Spinal cord (tissue), 10 donors: Measurements from ENCODE around the gene EFCC1. TPM values are rescaled to one million over a fixed set of nuclear protein-coding genes. Genes with fewer than 3 reads are reported as not detected.

Experiments used
- DNase-seq, 6 donors: peaks; one replicate each; pipeline versions ENCODE4 v3.0.0 to v3.0.0-alpha.2; 2013 to 2015; ENCODE audit warnings: low spot score in 6 of 6, low read depth in 4 of 6
- H3K27ac ChIP-seq: one replicate; pipeline ENCODE4 v1.5.1; 2013; ENCODE audit warnings: low read depth, low read length, control low read depth
- H3K27me3 ChIP-seq: one replicate; pipeline ENCODE4 v1.6.1; 2013; ENCODE audit warnings: low read length; ENCODE audit not compliant: control insufficient read depth, insufficient read depth
- H3K36me3 ChIP-seq: one replicate; pipeline ENCODE4 v1.6.1; 2013; ENCODE audit warnings: low read length; ENCODE audit not compliant: control insufficient read depth, insufficient read depth
- H3K4me1 ChIP-seq: one replicate; pipeline ENCODE4 v1.6.1; 2013; ENCODE audit warnings: low read length; ENCODE audit not compliant: control insufficient read depth, insufficient read depth
- H3K4me3 ChIP-seq: one replicate; pipeline ENCODE4 v1.5.1; 2013; ENCODE audit warnings: low read depth, low read length, control low read depth
- H3K9me3 ChIP-seq: one replicate; pipeline ENCODE4 v1.6.1; 2013; ENCODE audit warnings: low read length; ENCODE audit not compliant: control insufficient read depth, insufficient read depth
- WGBS: methylation state at CpG from one replicate; pipeline ENCODE4 v1.1.5; 2013; ENCODE audit warnings: missing lambda C conversion rate; ENCODE audit not compliant: insufficient coverage; 5-methylcytosine and 5-hydroxymethylcytosine counted together
- polyA plus RNA-seq, 2 donors: library from polyadenylated mRNA; unstranded; fragments of 120-200 nt; gene quantifications; one replicate each; pipeline ENCODE4 v1.2.1, GENCODE V29; 2013; ENCODE audit not compliant: insufficient read length in 2 of 2
- total RNA-seq, 2 donors: library from RNA; depleted of rRNA in 1 of 2; stranded (reverse); fragments of 120-200 nt in 1 of 2; fragments of >200 nt in 1 of 2; gene quantifications; one replicate each; pipeline versions ENCODE4 v1.2.3 to v1.2.4, GENCODE V29; 2013 to 2014
- donor health status: healthy.

The EFCC1 gene
- total and polyA plus RNA-seq, 4 donors, result 0.89 to 5.2 (median 3.0) TPM

DNA sequence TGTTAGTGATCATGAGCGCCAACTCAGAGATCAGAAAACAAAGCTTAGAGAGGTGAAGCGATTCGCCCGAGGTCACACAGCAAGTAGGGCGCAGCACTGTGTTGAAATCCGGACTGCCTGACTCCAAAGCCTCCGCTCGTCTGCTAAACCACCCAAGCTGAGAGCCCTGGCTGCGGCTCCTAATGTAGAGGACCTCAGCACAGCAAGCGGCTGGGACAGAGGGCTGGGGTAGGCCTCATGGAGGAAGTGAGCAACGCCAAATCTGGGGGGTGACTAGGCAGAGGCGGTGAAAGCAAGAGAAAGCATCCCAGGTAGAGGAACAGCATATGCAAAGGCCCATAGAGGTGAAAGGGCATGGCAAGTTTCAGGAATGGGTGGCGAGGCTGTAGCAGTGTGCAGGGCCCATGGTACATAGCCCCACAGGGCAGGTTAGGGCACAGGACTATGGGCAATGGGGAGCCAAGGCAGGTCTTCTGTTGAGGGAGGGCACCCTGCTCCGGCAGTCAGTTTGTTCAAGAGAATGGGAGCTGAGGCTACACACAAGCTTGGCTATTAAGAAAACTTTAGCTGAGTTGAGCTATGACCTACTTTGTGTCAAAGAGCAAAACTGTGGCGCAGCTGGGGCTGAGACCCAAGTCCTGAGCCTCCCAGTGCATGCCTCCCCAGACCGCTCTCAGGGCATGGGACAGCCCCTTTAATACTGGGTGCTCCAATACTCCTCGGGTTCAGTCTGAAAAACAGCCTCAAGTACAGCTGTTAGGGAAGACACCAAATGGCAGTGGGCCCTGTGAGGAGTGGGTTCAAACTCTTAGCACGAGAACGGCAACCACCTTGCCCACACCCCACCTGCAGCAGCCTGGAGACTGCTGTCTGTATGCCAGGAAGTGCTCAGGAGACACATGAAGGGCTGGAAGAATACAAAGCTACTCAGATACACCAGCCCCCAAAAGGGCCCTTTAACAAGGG is 6.2 kb upstream of the EFCC1 start:
- WGBS, result 79% methylated on average over 18 of the region's 19 CpGs
- H3K4me1 ChIP-seq, result peaks cover 27% of the 10 kb centered on the region
- H3K4me3 ChIP-seq, result peak overlapping the region; percentile 48
- DNase-seq, result no peak
- H3K9me3 ChIP-seq, result no peaks in the 10 kb centered on the region
- H3K36me3 ChIP-seq, result no peaks in the 10 kb centered on the region
- H3K27me3 ChIP-seq, result peaks cover 4% of the 10 kb centered on the region
- no peak overlapping the region for H3K27ac ChIP-seq

DNA sequence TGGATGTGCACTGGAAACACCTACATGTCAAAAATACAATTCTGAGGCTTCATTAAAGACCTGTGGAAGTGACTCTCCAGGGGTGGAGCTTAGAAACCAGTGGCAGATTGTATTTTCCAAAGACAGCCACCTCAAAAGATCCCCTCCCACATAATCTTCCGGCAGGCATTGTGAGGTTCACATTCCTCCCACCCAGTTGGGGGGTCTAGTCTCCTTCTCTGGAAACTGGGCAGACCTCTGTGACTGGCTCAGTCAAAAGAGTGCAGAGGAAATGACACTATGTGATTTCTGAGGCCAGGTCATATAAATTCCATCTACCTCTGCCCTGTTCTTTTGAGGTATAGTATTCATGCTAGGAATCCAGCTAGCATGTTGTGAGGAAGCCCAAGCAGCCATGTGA is 5.4 kb upstream of the EFCC1 start:
- no peaks in the 10 kb centered on the region for H3K36me3 ChIP-seq
- H3K9me3 ChIP-seq, result no peaks in the 10 kb centered on the region
- WGBS, result no CpG with 5 or more reads among the region's 1 CpG
- H3K4me1 ChIP-seq, result peaks cover 32% of the 10 kb centered on the region
- no peak for DNase-seq
- H3K27me3 ChIP-seq, result peaks cover 12% of the 10 kb centered on the region
- no peak overlapping the region for H3K4me3 ChIP-seq
- H3K27ac ChIP-seq, result no peak overlapping the region

DNA sequence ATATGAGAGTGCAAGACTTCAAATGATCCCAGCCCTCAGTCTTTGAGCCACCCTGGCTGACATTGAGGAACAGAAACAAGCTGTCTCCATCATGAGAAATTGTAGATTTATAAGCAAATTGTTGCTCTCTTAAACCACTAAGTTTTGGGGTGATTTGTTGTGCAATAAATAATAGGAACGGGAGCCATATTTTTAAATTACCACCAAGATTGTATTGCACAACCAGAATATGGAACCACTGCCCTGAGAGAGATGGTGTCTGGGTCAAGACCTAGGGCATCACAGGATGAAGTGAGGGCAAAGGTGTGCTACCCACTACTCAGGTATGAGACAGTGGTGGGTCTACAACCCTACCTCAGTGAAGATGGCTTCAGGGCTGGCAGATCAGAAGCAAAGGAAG is 4.9 kb upstream of the EFCC1 start:
- Histone ChIP-seq H3K27me3 (peaks cover 17% of the 10 kb centered on the region), H3K27ac (no peak overlapping the region)

DNA sequence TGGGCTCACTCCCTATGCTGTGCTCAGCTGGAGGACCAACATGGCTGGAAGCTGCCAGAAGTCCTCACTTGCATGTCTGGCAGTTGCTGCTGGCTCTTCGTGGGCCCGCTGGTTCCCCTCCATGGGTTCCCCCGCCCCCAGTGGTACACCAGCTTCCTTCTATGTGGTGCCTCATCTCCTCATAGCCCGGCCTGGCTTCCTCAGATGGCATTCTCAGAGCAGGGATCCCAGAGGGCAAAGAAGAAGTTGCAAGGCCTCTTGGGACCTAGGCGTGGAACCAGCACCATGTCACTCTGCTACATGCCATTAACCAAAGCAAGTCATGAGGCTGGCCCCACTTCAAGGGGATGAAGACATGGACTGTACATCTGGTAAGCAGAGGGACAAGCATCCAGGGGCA is 4.4 kb upstream of the EFCC1 start:
- H3K9me3 ChIP-seq, result no peaks in the 10 kb centered on the region
- H3K27me3 ChIP-seq, result peaks cover 19% of the 10 kb centered on the region
- WGBS, result 93% methylated on average over 5 of the region's 5 CpGs
- no peak overlapping the region for H3K27ac ChIP-seq
- peaks cover 41% of the 10 kb centered on the region for H3K4me1 ChIP-seq
- no peak overlapping the region for H3K4me3 ChIP-seq
- H3K36me3 ChIP-seq, result no peaks in the 10 kb centered on the region
- DNase-seq, result no peak

More for the DNA sequence above, 4.9 kb upstream of the EFCC1 start:
- WGBS, result no CpG with 5 or more reads among the region's 1 CpG
- Histone ChIP-seq H3K4me3 (no peak overlapping the region), H3K36me3 (no peaks in the 10 kb centered on the region), H3K9me3 (no peaks in the 10 kb centered on the region), H3K4me1 (peaks cover 37% of the 10 kb centered on the region)
- DNase-seq, result no peak

GRCh38 chr3:128997486-128998133 is 3.5 kb upstream of the EFCC1 start:
- no peaks in the 10 kb centered on the region for H3K36me3 ChIP-seq
- no peak overlapping the region for H3K27ac ChIP-seq
- WGBS, result no CpG with 5 or more reads among the region's 4 CpGs
- peaks cover 27% of the 10 kb centered on the region for H3K27me3 ChIP-seq
- H3K4me3 ChIP-seq, result no peak overlapping the region
- no peaks in the 10 kb centered on the region for H3K9me3 ChIP-seq
- peaks cover 47% of the 10 kb centered on the region for H3K4me1 ChIP-seq
- no peak for DNase-seq

GRCh38 chr3:128998561-128998960 is 2.5 kb upstream of the EFCC1 start:
- Histone ChIP-seq H3K4me1 (peaks cover 47% of the 10 kb centered on the region), H3K36me3 (no peaks in the 10 kb centered on the region), H3K4me3 (no peak overlapping the region), H3K9me3 (no peaks in the 10 kb centered on the region), H3K27me3 (peaks cover 37% of the 10 kb centered on the region), H3K27ac (peak overlapping the region; percentile 71)
- WGBS, result 15% methylated on average over 3 of the region's 3 CpGs
- peak in 1 of 6 donors; percentile 49 for DNase-seq

GRCh38 chr3:128999102-128999501 is 2.0 kb upstream of the EFCC1 start:
- peak in 2 of 6 donors; percentile 40 to 64 for DNase-seq
- Histone ChIP-seq H3K4me1 (peaks cover 45% of the 10 kb centered on the region), H3K27ac (peak overlapping the region; percentile 71), H3K27me3 (peaks cover 41% of the 10 kb centered on the region), H3K9me3 (no peaks in the 10 kb centered on the region), H3K4me3 (no peak overlapping the region), H3K36me3 (no peaks in the 10 kb centered on the region)
- WGBS, result 24% methylated on average over 3 of the region's 5 CpGs

- WGBS, result 11% methylated on average over 13 of the region's 15 CpGs
- Histone ChIP-seq H3K27me3 (peaks cover 48% of the 10 kb centered on the region), H3K27ac (peak overlapping the region; percentile 75)
Measured at GRCh38 chr3:129000742-129001100, 383 bp upstream of the EFCC1 start.

DNA sequence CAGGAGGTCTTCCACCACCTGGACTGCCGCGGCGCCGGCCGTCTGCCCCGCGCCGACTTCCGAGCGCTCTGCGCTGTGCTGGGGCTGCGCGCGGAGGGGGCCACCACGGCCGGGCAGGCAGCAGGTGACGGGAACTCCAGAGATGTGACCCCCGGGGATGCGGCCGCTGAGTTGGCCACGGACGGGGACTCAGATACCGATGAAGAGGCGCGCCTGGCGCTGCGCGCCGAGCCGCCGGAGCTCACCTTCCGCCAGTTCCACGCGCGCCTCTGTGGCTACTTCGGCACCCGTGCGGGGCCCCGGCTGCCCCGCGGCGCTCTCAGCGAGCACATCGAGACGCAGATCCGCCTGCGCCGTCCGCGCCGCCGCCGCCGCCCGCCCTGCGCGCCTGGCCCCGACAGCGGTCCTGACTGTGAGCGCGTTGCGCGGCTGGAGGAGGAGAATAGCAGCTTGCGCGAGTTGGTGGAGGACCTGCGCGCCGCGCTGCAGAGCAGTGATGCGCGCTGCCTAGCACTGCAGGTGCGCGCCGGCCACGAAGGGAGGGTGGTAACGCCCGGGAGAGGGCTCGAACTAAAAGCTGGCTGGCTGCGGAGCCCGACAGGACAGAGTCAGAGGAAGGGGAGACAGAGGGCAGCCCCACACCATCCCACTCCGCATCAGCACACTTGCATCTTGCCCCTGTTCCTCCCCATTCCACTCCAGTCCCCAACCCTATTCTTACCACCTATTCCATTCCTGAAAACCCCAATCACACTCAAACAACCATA is 885 bp downstream of the EFCC1 start:
- under 1% methylated on average over 81 of the region's 81 CpGs for WGBS
- Histone ChIP-seq H3K27me3 (peaks cover 48% of the 10 kb centered on the region), H3K4me1 (peaks cover 50% of the 10 kb centered on the region), H3K27ac (no peak overlapping the region), H3K9me3 (no peaks in the 10 kb centered on the region), H3K4me3 (peak overlapping the region; percentile 58), H3K36me3 (no peaks in the 10 kb centered on the region)
- peak in 2 of 6 donors; percentile 43 to 46 for DNase-seq

More at GRCh38 chr3:129000742-129001100, 383 bp upstream of the EFCC1 start:
- H3K4me1 ChIP-seq, result peaks cover 50% of the 10 kb centered on the region
- H3K4me3 ChIP-seq, result peak overlapping the region; percentile 58
- H3K9me3 ChIP-seq, result no peaks in the 10 kb centered on the region
- DNase-seq, result no peak
- no peaks in the 10 kb centered on the region for H3K36me3 ChIP-seq
